ENCODE measurements around the gene SEZ6L.

Gene SEZ6L

DNA sequence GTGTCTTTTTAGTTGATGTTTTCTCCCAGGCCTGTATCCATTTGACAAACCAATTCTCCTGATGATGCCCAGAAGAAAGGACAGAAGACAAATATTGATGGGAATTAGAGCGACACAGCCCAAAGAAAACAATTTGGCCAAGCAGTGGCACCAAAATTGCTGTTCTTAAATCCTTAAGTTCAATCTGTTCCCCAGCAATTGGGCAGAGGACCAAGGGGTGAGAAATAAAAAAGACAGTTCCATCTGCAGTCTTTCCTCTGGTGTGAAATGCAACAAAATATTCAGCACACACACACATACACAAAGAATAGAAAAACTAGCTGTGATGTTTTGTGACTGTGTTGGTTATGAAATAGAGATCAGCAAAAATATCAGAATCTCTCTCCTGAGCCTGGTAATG, 221.8 kb downstream of the SEZ6L start:
- no peak for DNase-seq (ENCODE audit: low read depth)
- TF ChIP-seq, protein P1, sequence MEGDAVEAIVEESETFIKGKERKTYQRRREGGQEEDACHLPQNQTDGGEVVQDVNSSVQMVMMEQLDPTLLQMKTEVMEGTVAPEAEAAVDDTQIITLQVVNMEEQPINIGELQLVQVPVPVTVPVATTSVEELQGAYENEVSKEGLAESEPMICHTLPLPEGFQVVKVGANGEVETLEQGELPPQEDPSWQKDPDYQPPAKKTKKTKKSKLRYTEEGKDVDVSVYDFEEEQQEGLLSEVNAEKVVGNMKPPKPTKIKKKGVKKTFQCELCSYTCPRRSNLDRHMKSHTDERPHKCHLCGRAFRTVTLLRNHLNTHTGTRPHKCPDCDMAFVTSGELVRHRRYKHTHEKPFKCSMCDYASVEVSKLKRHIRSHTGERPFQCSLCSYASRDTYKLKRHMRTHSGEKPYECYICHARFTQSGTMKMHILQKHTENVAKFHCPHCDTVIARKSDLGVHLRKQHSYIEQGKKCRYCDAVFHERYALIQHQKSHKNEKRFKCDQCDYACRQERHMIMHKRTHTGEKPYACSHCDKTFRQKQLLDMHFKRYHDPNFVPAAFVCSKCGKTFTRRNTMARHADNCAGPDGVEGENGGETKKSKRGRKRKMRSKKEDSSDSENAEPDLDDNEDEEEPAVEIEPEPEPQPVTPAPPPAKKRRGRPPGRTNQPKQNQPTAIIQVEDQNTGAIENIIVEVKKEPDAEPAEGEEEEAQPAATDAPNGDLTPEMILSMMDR (IDR thresholded peaks at IDR 0.05; ENCODE audit: control insufficient read depth, extremely low read depth, insufficient read depth) = no peak
- no peak overlapping the region for H3K4me3 ChIP-seq (ENCODE audit: low read depth, low read length)

DNA sequence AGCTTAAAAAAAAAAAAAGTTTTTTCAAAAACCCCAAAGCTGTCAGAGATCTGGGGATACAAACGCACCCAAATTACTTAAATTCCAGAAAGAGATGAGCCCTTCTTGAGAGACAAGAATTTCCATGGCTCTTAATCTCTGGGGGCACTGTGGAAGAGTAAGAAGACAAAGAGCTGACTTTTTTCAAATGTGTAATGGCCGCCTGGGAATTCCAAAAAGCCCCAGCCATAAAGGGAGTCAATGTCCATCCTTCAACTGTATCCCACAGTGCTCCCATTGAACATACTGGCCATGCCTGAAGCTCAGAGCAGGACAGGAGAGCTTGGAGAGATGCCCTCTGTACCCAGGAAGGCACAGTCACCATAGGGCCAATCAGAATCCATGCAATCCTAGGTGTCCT, 222.4 kb downstream of the SEZ6L start:
- no peak overlapping the region for H3K4me3 ChIP-seq (ENCODE audit: low read depth, low read length)
- TF ChIP-seq, protein P1 (IDR thresholded peaks at IDR 0.05; ENCODE audit: control insufficient read depth, extremely low read depth, insufficient read depth) = no peak
- no peak for DNase-seq (ENCODE audit: low read depth)

DNA sequence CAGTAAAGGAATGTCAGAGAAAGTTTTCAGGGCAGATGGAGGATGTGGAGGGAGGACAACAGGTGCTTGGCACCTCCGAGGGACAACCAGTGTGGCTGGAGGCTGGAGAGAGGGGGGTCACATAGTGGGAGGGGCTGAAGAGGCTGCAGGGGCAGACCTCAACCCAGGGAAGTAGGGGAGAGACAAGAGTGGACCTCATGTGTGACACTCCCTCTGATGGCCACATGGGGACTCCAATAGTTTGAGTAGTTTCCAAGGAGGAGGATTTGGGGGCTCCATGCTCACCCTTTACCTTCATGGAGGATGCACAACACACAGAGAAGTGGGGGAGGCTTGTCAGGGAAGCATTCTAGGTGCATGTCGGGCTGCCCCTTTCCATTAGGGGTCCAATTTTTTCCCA, 224.7 kb downstream of the SEZ6L start:
- no peak for DNase-seq (ENCODE audit: low read depth)
- TF ChIP-seq, protein P1 (IDR thresholded peaks at IDR 0.05; ENCODE audit: control insufficient read depth, extremely low read depth, insufficient read depth) = no peak
- H3K4me3 ChIP-seq (ENCODE audit: low read depth, low read length) = no peak overlapping the region

DNA sequence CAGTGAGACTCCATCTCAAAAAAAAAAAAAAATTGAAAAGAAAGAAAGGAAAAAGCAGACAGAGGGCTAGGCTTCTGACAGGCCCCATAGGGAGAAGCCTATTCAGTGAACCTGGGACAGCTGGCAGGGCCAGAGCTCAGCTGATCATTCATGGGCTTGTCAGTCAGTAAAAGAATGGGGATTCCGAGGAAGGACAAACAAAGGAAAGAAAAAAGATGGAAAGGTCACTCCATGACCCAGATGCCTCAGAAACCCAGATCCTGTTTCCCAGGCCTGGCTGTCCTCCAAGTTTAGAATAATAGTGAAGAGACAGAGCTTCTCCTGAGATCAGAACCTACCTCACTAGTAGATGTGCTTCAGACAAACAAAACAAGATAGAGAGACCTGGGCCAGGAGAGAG, 225.5 kb downstream of the SEZ6L start:
- no peak for DNase-seq (ENCODE audit: low read depth)
- H3K4me3 ChIP-seq (ENCODE audit: low read depth, low read length) = no peak overlapping the region
- TF ChIP-seq, protein P1 (IDR thresholded peaks at IDR 0.05; ENCODE audit: control insufficient read depth, extremely low read depth, insufficient read depth) = no peak

DNA sequence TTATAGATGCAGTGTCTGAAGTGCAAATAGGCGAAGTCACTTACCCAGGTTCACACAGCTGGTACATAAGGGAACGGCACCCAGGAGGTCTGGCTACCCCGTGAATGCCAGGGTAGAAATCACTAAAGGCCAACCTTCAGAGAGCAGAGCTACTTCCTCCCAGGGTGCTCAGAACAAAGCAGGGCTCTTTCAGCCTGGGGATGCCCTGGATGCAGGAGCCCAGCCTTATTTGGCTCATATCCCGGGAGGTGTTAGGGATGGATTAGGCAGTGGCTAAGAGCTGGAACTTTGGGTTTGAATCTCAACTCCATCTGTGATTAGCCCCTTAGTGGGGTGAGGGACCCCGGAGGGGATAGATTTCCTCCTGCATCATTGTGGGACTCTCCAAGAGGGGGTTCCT, 226.7 kb downstream of the SEZ6L start:
- H3K4me3 ChIP-seq (ENCODE audit: low read depth, low read length) = no peak overlapping the region
- TF ChIP-seq, protein P1 (IDR thresholded peaks at IDR 0.05; ENCODE audit: control insufficient read depth, extremely low read depth, insufficient read depth) = no peak
- DNase-seq (ENCODE audit: low read depth) = no peak

DNA sequence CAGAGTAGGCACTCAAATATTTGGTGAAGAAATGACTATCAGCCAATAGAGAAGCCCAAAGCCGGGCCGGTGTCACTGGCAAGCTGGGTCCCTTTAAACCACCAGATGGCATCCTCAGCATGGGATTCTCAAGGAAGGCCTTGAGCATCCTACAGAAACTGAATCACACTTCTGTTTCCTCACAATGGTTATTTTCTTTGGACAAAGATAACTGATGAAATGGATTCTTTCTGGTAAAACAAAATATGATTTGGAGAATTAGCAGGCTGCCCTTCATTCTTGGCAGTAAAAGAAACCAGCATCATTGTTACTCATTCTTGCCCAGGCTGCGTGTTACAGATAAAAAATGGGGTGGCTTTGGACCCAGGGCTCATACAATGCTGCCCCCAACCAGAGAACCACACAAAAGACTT, 229.5 kb downstream of the SEZ6L start:
- TF ChIP-seq, protein P1 (IDR thresholded peaks at IDR 0.05; ENCODE audit: control insufficient read depth, extremely low read depth, insufficient read depth) = peak; percentile 65
- no peak overlapping the region for H3K4me3 ChIP-seq (ENCODE audit: low read depth, low read length)
- peak; percentile 21 for DNase-seq (ENCODE audit: low read depth)

DNA sequence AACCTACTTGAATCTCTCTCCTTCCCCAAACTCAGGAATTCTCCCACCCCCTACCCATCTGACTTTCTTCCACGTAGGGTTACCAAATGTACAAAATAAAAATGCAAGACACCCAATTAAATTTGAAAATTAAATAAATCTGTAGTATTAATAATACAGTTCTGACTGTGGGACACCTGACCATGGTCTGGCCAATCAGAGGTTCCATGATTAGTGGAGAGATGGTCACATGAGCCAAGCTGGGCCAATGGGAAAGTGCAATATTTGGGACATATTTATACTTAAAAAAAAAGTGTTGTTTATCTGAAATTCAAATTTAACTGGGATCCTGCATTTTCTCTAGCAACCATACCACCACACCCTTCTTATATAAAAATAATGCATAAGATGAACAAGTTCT, 230.0 kb downstream of the SEZ6L start:
- H3K4me3 ChIP-seq (ENCODE audit: low read depth, low read length) = no peak overlapping the region
- no peak for DNase-seq (ENCODE audit: low read depth)
- TF ChIP-seq, protein P1 (IDR thresholded peaks at IDR 0.05; ENCODE audit: control insufficient read depth, extremely low read depth, insufficient read depth) = no peak
